SK-N-MC (cell line): ENCODE measurements around the gene CPNE6.
A peak's percentile ranks its signal among the peaks of the same experiment; 100 is the strongest.

ENCODE experiments used
- DNase-seq: peaks from one replicate; pipeline ENCODE4 v3.0.0-alpha.2; 2011; ENCODE audit warnings: low read depth, low spot score
- H3K27ac ChIP-seq: fragments of 200-600 bp; sonication (generic); 2 replicates; pipeline ENCODE4 v1.5.1; 2016; ENCODE audit warnings: mixed run types
- H3K36me3 ChIP-seq: fragments of 200-600 bp; sonication (generic); 2 replicates; pipeline ENCODE4 v1.6.1; 2017; ENCODE audit warnings: antibody characterized with exemption, low read length, mixed read lengths; ENCODE audit not compliant: insufficient read depth
- H3K4me3 ChIP-seq: fragments of 200-600 bp; sonication (generic); 2 replicates; pipeline ENCODE4 v1.5.1; 2016
- H3K9ac ChIP-seq: fragments of 200-600 bp; sonication (generic); 2 replicates; pipeline ENCODE4 v1.8.0; 2017; ENCODE audit warnings: mixed run types, mixed read lengths; ENCODE audit not compliant: insufficient read length
- H3K9me3 ChIP-seq: fragments of 200-600 bp; sonication (generic); 2 replicates; pipeline ENCODE4 v1.6.1; 2017; ENCODE audit warnings: low read depth, mild to moderate bottlenecking, antibody characterized with exemption, low read length, moderate library complexity, mixed read lengths
- EZH2 ChIP-seq: fragments of 200-600 bp; sonication (generic); IDR thresholded peaks from one replicate; pipeline ENCODE4 v1.6.1; 2017; ENCODE audit warnings: antibody characterized with exemption
- FOXP2 ChIP-seq: optimal IDR thresholded peaks from 2 replicates; pipeline ENCODE3; 2011; ENCODE audit warnings: mild to moderate bottlenecking, moderate library complexity; ENCODE audit not compliant: insufficient read depth; ENCODE audit errors: extremely low read length, control extremely low read depth
- POLR2AphosphoS5 ChIP-seq: IDR thresholded peaks from 2 replicates; pipeline ENCODE4 v1.6.1; 2012; ENCODE audit warnings: mild to moderate bottlenecking, low read depth, low read length, borderline replicate concordance

Gene CPNE6

GRCh38 chr14:24095271-24096068 lies 24.1 kb downstream of the CPNE6 start:
- Histone ChIP-seq H3K4me3 (peak overlapping the region; percentile 90), H3K9me3 (no peaks in the 10 kb centered on the region), H3K27ac (no peak overlapping the region), H3K9ac (peak overlapping the region; percentile 99), H3K36me3 (peaks cover 30% of the 10 kb centered on the region; the same call in 1 of the 2 replicates)
- no peak for DNase-seq
- TF ChIP-seq EZH2 (no peak), POLR2AphosphoS5 (no peak), FOXP2 (no peak)

DNA sequence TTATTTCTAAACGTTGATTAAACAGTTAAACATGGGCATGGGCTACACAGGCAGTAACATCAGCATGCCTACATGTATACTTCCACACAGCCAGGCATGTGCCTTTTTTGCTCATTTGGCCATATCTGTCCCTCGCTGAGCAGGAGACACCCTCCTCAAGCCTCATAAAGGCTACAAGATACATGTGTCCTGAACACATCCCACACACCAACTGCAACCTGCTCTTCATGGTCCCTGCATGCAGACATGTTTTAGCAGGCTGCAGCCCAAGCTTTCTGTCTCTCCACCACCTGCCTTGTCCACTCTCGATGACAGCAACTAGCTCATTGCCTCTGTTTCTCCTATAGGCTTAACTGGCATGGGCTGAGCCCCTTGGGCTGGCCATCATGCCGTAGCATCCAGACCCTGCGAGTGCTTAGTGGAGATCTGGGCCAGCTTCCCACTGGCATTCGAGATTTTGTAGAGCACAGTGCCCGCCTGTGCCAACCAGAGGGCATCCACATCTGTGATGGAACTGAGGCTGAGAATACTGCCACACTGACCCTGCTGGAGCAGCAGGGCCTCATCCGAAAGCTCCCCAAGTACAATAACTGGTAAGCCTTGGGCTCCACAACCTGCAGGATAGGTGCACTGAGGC lies 25.3 kb downstream of the CPNE6 start:
- Histone ChIP-seq H3K9ac (no peak overlapping the region), H3K9me3 (no peaks in the 10 kb centered on the region), H3K4me3 (no peak overlapping the region), H3K36me3 (peaks cover 35% of the 10 kb centered on the region; the same call in 1 of the 2 replicates), H3K27ac (no peak overlapping the region)
- no peak for TF ChIP-seq FOXP2
- TF ChIP-seq EZH2 = no peak
- TF ChIP-seq POLR2AphosphoS5 = no peak
- no peak for DNase-seq

GRCh38 chr14:24098229-24098926 lies 27.0 kb downstream of the CPNE6 start:
- peaks cover 48% of the 10 kb centered on the region; the same call in 1 of the 2 replicates for H3K36me3 ChIP-seq
- TF ChIP-seq EZH2 = no peak
- no peak for TF ChIP-seq POLR2AphosphoS5
- no peak for TF ChIP-seq FOXP2
- no peak overlapping the region for H3K9ac ChIP-seq

DNA sequence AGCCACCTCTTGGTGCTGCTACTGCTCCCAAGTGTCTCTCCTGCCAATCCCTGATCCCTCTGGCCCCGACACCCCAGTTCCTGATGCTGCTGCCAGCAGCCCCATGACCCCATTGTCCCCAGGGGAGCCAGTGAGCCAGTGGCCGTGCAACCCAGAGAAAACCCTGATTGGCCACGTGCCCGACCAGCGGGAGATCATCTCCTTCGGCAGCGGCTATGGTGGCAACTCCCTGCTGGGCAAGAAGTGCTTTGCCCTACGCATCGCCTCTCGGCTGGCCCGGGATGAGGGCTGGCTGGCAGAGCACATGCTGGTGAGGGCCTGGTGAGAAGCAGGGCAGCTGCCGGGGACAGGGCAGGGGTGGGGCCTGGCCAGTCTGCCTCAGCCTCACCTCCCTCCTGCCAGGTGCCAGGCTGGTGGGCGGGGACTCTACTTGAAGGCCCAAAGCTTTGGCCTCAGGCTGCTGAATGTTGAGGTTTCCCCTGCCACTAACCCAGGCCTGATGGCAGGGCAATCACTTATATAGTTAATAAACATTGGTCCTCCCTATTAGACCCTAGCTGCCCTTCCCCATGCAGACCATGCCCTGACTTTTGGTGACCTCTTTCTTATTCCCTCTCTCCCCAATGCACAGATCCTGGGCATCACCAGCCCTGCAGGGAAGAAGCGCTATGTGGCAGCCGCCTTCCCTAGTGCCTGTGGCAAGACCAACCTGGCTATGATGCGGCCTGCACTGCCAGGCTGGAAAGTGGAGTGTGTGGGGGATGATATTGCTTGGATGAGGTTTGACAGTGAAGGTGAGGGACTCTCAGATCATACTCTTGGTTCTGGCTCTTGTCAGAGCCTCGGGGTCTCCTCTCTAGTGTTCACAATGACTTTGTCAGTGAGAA lies 27.8 kb downstream of the CPNE6 start:
- no peak overlapping the region for H3K4me3 ChIP-seq
- no peak overlapping the region for H3K27ac ChIP-seq
- no peak for DNase-seq
- H3K9ac ChIP-seq = no peak overlapping the region
- H3K9me3 ChIP-seq = no peaks in the 10 kb centered on the region
- TF ChIP-seq POLR2AphosphoS5 (no peak), EZH2 (no peak), FOXP2 (no peak)
- peaks cover 55% of the 10 kb centered on the region; the same call in 1 of the 2 replicates for H3K36me3 ChIP-seq

More at GRCh38 chr14:24098229-24098926, 27.0 kb downstream of the CPNE6 start:
- H3K4me3 ChIP-seq = no peak overlapping the region
- H3K27ac ChIP-seq = no peak overlapping the region
- DNase-seq = no peak
- H3K9me3 ChIP-seq = no peaks in the 10 kb centered on the region

DNA sequence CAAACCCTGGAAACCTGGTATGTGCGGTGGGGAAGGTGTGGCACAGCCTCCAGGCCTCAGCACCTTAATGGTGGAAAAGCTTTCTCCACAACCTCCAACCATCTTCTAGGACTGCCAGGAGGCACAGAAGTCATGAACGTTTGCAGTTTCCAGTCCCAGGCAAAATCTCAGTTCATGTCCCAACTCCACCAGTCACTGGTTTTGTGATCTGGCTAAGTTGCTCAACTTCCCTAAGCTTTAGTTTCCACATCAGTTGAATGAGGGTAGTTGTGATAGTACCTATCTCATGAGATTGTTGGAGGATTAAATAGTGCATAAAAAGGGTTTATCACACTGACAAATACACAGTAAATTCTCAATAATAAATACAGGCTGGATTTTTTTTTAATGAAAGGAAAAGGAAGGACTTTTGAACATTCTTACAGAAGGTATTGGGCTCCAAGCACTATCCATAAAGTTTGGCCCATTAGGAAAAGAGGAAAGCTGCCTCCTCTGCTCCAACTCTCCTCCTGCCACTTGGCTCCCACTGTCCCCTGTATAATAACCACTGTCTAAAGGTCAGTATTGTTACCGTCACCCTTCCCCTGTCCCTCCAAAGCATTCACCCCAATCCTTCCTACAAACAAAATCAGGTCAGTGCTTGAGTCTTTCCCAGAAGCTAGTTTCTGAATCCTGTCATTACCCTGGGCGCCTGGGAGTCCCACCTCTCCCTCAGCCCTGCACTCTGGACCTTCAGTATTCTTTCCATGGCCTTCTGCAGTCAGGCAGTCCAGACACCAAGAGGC lies 29.0 kb downstream of the CPNE6 start:
- Histone ChIP-seq H3K9ac (no peak overlapping the region), H3K9me3 (no peaks in the 10 kb centered on the region), H3K36me3 (peaks cover 55% of the 10 kb centered on the region; the same call in 1 of the 2 replicates), H3K27ac (no peak overlapping the region), H3K4me3 (no peak overlapping the region)
- TF ChIP-seq FOXP2 (no peak), EZH2 (no peak), POLR2AphosphoS5 (no peak)
- DNase-seq = no peak

DNA sequence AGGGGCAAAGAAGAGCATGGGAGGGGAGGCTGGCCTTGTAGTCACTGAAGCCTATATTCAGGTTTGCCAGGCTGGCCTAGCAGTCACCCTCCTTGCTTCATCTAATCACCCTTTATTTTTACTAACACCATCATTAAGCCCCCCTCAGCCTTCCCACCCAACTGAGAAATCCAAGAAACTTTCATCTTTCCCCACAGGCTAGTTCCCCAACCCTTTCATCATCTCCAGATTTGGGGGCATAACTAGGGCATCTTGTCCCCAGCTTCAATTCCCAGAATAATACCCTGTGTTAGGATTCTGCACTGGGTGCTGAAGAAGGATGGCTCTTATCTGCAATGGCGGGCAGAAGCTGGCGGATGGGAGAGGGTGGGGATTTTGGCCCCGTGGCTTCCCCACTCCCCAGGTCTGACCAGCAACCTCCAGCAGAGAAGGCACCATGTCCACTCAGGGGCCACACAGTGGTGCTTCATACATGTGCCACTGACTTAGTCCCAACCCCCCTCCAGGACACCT lies 29.7 kb downstream of the CPNE6 start:
- H3K27ac ChIP-seq = no peak overlapping the region
- no peak for TF ChIP-seq EZH2
- TF ChIP-seq FOXP2 = no peak
- no peak for TF ChIP-seq POLR2AphosphoS5
- no peak overlapping the region for H3K9ac ChIP-seq
- no peaks in the 10 kb centered on the region for H3K9me3 ChIP-seq
- no peak for DNase-seq
- H3K4me3 ChIP-seq = no peak overlapping the region
- peaks cover 55% of the 10 kb centered on the region; the same call in 1 of the 2 replicates for H3K36me3 ChIP-seq

DNA sequence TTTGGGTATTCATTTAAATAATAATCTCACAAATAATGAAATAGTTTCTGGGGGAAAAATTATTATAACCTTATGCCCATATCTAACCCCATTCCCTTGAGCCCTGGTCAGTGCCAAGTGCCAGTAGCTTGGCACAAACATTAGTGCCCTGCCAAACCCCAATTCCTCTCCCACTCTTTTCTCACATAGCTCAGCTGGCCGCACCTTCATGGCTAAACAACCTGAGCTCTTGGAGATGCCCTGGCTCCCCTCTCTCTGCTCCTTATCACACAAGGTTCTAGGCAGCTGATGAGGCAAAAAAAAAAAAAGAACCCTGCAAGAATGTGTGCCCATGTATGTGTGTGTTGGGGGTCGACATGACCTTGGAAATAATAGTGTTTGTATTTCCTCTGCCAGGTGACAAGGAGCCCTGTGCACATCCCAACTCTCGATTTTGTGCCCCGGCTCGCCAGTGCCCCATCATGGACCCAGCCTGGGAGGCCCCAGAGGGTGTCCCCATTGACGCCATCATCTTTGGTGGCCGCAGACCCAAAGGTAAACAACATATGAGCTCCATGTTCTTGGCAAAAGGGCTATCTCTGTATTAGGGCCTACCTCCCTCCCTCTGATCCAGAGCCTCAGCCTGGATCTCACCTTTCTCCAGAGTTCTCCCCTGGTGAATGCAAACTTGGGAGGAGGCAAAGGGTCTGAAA lies 31.1 kb downstream of the CPNE6 start:
- no peak overlapping the region for H3K27ac ChIP-seq
- H3K36me3 ChIP-seq = peaks cover 50% of the 10 kb centered on the region; the same call in 1 of the 2 replicates
- no peak overlapping the region for H3K4me3 ChIP-seq
- DNase-seq = no peak
- no peak for TF ChIP-seq POLR2AphosphoS5
- TF ChIP-seq EZH2 = no peak
- no peak overlapping the region for H3K9ac ChIP-seq
- no peaks in the 10 kb centered on the region for H3K9me3 ChIP-seq
